ENCODE data around the gene PON1. TPM values are rescaled to one million over a fixed set of nuclear protein-coding genes. Genes with fewer than 3 reads are reported as not detected.

Gene PON1
- total and polyA plus RNA-seq, 3 experiments from 2014 or later = not detected

GRCh38 chr7:95322854-95323253 lies 1.5 kb downstream of the PON1 start:
- ChIA-PET CTCF (interaction anchor here (0.8 kb wide), 1 partner anchor 12 kb away, joined by 3 read pairs; no protein-coding TSS in a partner anchor), POLR2A (no interaction called here)
- peaks cover 0 to 9% (median 2%) of the 10 kb centered on the region in 3 donors for H3K4me1 Mint-ChIP-seq

DNA sequence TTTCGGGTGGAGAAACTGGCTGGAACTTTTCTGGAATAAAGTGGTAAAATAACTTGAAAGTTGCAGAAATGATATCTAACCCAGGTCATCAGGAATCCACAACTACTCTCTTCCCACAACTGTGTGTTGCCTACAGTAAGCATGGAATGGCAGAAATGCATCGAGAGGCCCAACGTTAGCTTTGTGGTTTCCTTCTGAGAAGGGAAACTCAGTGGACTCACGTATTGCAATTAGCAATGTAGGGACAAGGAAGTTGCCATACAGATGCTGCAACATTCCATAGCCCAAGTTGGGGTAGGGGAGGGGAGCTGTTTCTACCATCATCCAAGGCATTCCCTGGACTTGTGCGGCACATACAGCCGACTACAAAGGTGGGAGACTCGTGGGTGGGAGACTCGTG lies 1.9 kb downstream of the PON1 start:
- ChIA-PET CTCF (interaction anchor here (0.8 to 1.7 kb wide), 2 partner anchors 9 to 11 kb away, joined by 3 read pairs; no protein-coding TSS in a partner anchor), POLR2A (no interaction called here)
- H3K4me1 ChIP-seq (ENCODE audit: insufficient read depth, low read length) = no peaks in the 10 kb centered on the region
- H3K4me3 ChIP-seq (ENCODE audit: low read length) = no peak overlapping the region
- no peak overlapping the region for H3K27ac Mint-ChIP-seq
- peaks cover 7% of the 10 kb centered on the region for H3K27me3 ChIP-seq (ENCODE audit: insufficient read depth, low read length, poor library complexity, severe bottlenecking)
- no peaks in the 10 kb centered on the region for H3K36me3 ChIP-seq (ENCODE audit: insufficient read depth, low read length)
- H3K27me3 Mint-ChIP-seq = peaks cover 7 to 19% of the 10 kb centered on the region in 2 donors
- DNase-seq = no peak
- no peaks in the 10 kb centered on the region for H3K9me3 Mint-ChIP-seq
- H3K9me3 ChIP-seq (ENCODE audit: low read length) = no peaks in the 10 kb centered on the region
- H3K27ac ChIP-seq (ENCODE audit: low read depth, low read length) = no peak overlapping the region
- H3K4me1 Mint-ChIP-seq = peaks cover 0 to 9% (median 2%) of the 10 kb centered on the region in 3 donors
- H3K36me3 Mint-ChIP-seq = peaks cover 0 to 6% (median 0%) of the 10 kb centered on the region in 3 donors
- H3K4me3 Mint-ChIP-seq = no peak overlapping the region

More at GRCh38 chr7:95322854-95323253, 1.5 kb downstream of the PON1 start:
- no peaks in the 10 kb centered on the region for H3K9me3 ChIP-seq (ENCODE audit: low read length)
- Mint-ChIP-seq H3K9me3 (no peaks in the 10 kb centered on the region), H3K36me3 (peaks cover 0 to 6% (median 0%) of the 10 kb centered on the region in 3 donors), H3K27me3 (peaks cover 7 to 19% of the 10 kb centered on the region in 2 donors), H3K4me3 (no peak overlapping the region), H3K27ac (no peak overlapping the region)
- no peak for DNase-seq
- no peaks in the 10 kb centered on the region for H3K36me3 ChIP-seq (ENCODE audit: insufficient read depth, low read length)
- H3K4me3 ChIP-seq (ENCODE audit: low read length) = no peak overlapping the region
- no peaks in the 10 kb centered on the region for H3K4me1 ChIP-seq (ENCODE audit: insufficient read depth, low read length)
- H3K27me3 ChIP-seq (ENCODE audit: insufficient read depth, low read length, poor library complexity, severe bottlenecking) = peaks cover 7% of the 10 kb centered on the region
- H3K27ac ChIP-seq (ENCODE audit: low read depth, low read length) = no peak overlapping the region

DNA sequence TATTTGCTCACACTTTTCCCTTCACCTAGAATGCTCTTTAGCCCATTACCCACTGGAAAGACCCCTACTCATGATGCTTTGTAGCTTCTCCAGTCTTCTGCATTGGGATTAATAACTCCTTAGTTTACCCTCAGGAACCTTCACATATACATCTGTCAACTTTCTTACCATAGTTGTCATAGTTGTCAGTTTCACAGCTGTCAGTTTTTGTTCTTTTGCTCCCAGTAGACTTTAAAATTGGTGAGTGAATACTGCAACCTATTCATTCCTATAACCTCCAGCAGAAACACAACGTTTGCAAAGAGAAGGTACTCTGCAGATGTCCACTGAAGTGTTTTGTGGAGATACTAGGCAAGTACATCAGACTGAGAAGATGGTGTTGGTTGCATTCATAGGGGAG lies 2.6 kb downstream of the PON1 start:
- peaks cover 7 to 19% of the 10 kb centered on the region in 2 donors for H3K27me3 Mint-ChIP-seq

DNA sequence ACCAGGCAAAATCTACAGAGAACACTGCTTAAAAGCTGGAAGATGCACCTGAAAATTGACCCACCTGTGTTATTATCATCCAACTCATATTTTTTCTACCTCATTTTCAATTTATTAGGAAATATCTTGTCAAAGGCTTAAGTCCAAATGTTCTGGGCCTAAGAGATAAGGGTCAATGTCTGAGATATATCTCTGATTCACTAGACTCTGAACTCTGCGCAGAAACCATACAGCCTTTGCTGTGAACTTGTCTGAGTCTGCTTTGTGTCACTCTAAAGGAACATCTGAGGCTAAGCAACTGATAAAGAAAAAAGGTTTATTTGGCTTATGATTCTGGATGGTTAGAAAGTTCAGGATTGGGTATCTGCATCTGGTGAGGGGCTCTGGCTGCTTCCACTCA lies 3.7 kb downstream of the PON1 start:
- Mint-ChIP-seq H3K36me3 (no peaks in the 10 kb centered on the region), H3K27ac (no peak overlapping the region), H3K27me3 (peaks cover 7 to 14% of the 10 kb centered on the region in 2 donors), H3K9me3 (no peaks in the 10 kb centered on the region), H3K4me3 (no peak overlapping the region), H3K4me1 (peaks cover 0 to 9% (median 2%) of the 10 kb centered on the region in 3 donors)
- H3K27me3 ChIP-seq (ENCODE audit: insufficient read depth, low read length, poor library complexity, severe bottlenecking) = peaks cover 7% of the 10 kb centered on the region
- POLR2A ChIA-PET = no interaction called here
- no peaks in the 10 kb centered on the region for H3K9me3 ChIP-seq (ENCODE audit: low read length)
- H3K27ac ChIP-seq (ENCODE audit: low read depth, low read length) = no peak overlapping the region
- no peaks in the 10 kb centered on the region for H3K4me1 ChIP-seq (ENCODE audit: insufficient read depth, low read length)
- CTCF ChIA-PET = interaction anchor here (1.7 kb wide), 1 partner anchor 8 kb away, joined by 3 read pairs; no protein-coding TSS in a partner anchor
- DNase-seq = no peak
- H3K4me3 ChIP-seq (ENCODE audit: low read length) = no peak overlapping the region
- H3K36me3 ChIP-seq (ENCODE audit: insufficient read depth, low read length) = no peaks in the 10 kb centered on the region

More for the DNA sequence above, 2.6 kb downstream of the PON1 start:
- no peaks in the 10 kb centered on the region for H3K4me1 ChIP-seq (ENCODE audit: insufficient read depth, low read length)
- peaks cover 7% of the 10 kb centered on the region for H3K27me3 ChIP-seq (ENCODE audit: insufficient read depth, low read length, poor library complexity, severe bottlenecking)
- ChIA-PET CTCF (interaction anchor here (1.7 kb wide), 1 partner anchor 9 kb away, joined by 3 read pairs; no protein-coding TSS in a partner anchor), POLR2A (no interaction called here)
- Mint-ChIP-seq H3K4me3 (no peak overlapping the region), H3K9me3 (no peaks in the 10 kb centered on the region), H3K4me1 (peaks cover 0 to 9% (median 2%) of the 10 kb centered on the region in 3 donors), H3K36me3 (peaks cover 0 to 6% (median 0%) of the 10 kb centered on the region in 3 donors), H3K27ac (no peak overlapping the region)
- H3K27ac ChIP-seq (ENCODE audit: low read depth, low read length) = no peak overlapping the region
- H3K4me3 ChIP-seq (ENCODE audit: low read length) = no peak overlapping the region
- no peak for DNase-seq
- H3K36me3 ChIP-seq (ENCODE audit: insufficient read depth, low read length) = no peaks in the 10 kb centered on the region
- no peaks in the 10 kb centered on the region for H3K9me3 ChIP-seq (ENCODE audit: low read length)

- Mint-ChIP-seq H3K27ac (no peak overlapping the region), H3K9me3 (no peaks in the 10 kb centered on the region), H3K4me1 (peaks cover 0 to under 1% (median under 1%) of the 10 kb centered on the region in 3 donors), H3K4me3 (no peak overlapping the region), H3K36me3 (no peaks in the 10 kb centered on the region), H3K27me3 (peaks cover 3 to 8% of the 10 kb centered on the region in 2 donors)
- Histone ChIP-seq H3K4me1 (ENCODE audit: insufficient read depth, low read length) (no peaks in the 10 kb centered on the region), H3K27me3 (ENCODE audit: insufficient read depth, low read length, poor library complexity, severe bottlenecking) (no peaks in the 10 kb centered on the region), H3K36me3 (ENCODE audit: insufficient read depth, low read length) (no peaks in the 10 kb centered on the region), H3K27ac (ENCODE audit: low read depth, low read length) (no peak overlapping the region), H3K4me3 (ENCODE audit: low read length) (no peak overlapping the region), H3K9me3 (ENCODE audit: low read length) (no peaks in the 10 kb centered on the region)
- no peak for DNase-seq
- ChIA-PET CTCF (no interaction called here), POLR2A (no interaction called here)
These were observed 4.8 kb downstream of the PON1 start for GRCh38 chr7:95319570-95319969.

- ChIA-PET POLR2A (no interaction called here), CTCF (no interaction called here)
- H3K36me3 ChIP-seq (ENCODE audit: insufficient read depth, low read length) = no peaks in the 10 kb centered on the region
- no peaks in the 10 kb centered on the region for H3K27me3 ChIP-seq (ENCODE audit: insufficient read depth, low read length, poor library complexity, severe bottlenecking)
- peaks cover 5 to 12% of the 10 kb centered on the region in 2 donors for H3K27me3 Mint-ChIP-seq
- H3K4me3 ChIP-seq (ENCODE audit: low read length) = no peak overlapping the region
- no peak for DNase-seq
- H3K9me3 ChIP-seq (ENCODE audit: low read length) = no peaks in the 10 kb centered on the region
- no peak overlapping the region for H3K27ac ChIP-seq (ENCODE audit: low read depth, low read length)
- no peak overlapping the region for H3K4me3 Mint-ChIP-seq
- H3K9me3 Mint-ChIP-seq = no peaks in the 10 kb centered on the region
- no peaks in the 10 kb centered on the region for H3K4me1 ChIP-seq (ENCODE audit: insufficient read depth, low read length)
- no peaks in the 10 kb centered on the region for H3K4me1 Mint-ChIP-seq
- no peak overlapping the region for H3K27ac Mint-ChIP-seq
- no peaks in the 10 kb centered on the region for H3K36me3 Mint-ChIP-seq
These were observed 5.7 kb downstream of the PON1 start for GRCh38 chr7:95318501-95319100.

GRCh38 chr7:95317966-95318365 lies 6.4 kb downstream of the PON1 start:
- H3K36me3 ChIP-seq (ENCODE audit: insufficient read depth, low read length) = no peaks in the 10 kb centered on the region
- H3K27me3 Mint-ChIP-seq = peaks cover 6 to 14% of the 10 kb centered on the region in 2 donors
- ChIA-PET CTCF (no interaction called here), POLR2A (no interaction called here)
- H3K4me1 ChIP-seq (ENCODE audit: insufficient read depth, low read length) = no peaks in the 10 kb centered on the region
- no peaks in the 10 kb centered on the region for H3K27me3 ChIP-seq (ENCODE audit: insufficient read depth, low read length, poor library complexity, severe bottlenecking)
- H3K9me3 Mint-ChIP-seq = no peaks in the 10 kb centered on the region
- no peak overlapping the region for H3K27ac Mint-ChIP-seq
- H3K27ac ChIP-seq (ENCODE audit: low read depth, low read length) = no peak overlapping the region
- H3K4me3 Mint-ChIP-seq = no peak overlapping the region
- no peaks in the 10 kb centered on the region for H3K36me3 Mint-ChIP-seq
- no peak for DNase-seq
- no peak overlapping the region for H3K4me3 ChIP-seq (ENCODE audit: low read length)
- H3K4me1 Mint-ChIP-seq = no peaks in the 10 kb centered on the region
- H3K9me3 ChIP-seq (ENCODE audit: low read length) = no peaks in the 10 kb centered on the region

DNA sequence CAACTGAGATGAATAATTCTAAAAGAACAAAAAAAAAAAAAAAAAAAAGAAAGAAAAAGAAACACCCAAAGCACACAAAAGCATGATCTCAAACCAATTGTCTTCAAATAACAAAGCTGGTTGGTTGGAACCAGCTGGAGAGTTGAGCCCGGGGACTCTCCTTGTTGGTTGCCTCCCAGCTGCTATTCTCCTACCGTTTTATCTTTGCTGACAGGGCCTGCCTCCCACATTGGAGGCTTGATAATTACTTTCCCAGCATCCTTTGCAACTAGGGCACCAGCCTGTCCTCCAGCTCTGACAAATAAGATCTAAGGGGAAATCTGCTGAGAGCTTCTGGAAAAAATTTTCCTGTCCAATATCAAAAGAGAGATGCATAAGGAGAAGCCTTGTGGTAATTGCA lies 6.8 kb downstream of the PON1 start:
- Mint-ChIP-seq H3K9me3 (no peaks in the 10 kb centered on the region), H3K4me3 (no peak overlapping the region), H3K27ac (no peak overlapping the region), H3K36me3 (no peaks in the 10 kb centered on the region), H3K4me1 (no peaks in the 10 kb centered on the region), H3K27me3 (peaks cover 6 to 18% of the 10 kb centered on the region in 2 donors)
- Histone ChIP-seq H3K4me1 (ENCODE audit: insufficient read depth, low read length) (no peaks in the 10 kb centered on the region), H3K9me3 (ENCODE audit: low read length) (no peaks in the 10 kb centered on the region), H3K27me3 (ENCODE audit: insufficient read depth, low read length, poor library complexity, severe bottlenecking) (no peaks in the 10 kb centered on the region), H3K27ac (ENCODE audit: low read depth, low read length) (no peak overlapping the region), H3K36me3 (ENCODE audit: insufficient read depth, low read length) (no peaks in the 10 kb centered on the region), H3K4me3 (ENCODE audit: low read length) (no peak overlapping the region)
- POLR2A ChIA-PET = no interaction called here
- no peak for DNase-seq
- CTCF ChIA-PET = no interaction called here

All from CD8-positive, alpha-beta memory T cell (primary cell).